Aorta (tissue), 5 donors: ENCODE measurements around the gene CCM2. TPM values are rescaled to one million over a fixed set of nuclear protein-coding genes. Genes with fewer than 3 reads are reported as not detected.

Experiments
- ATAC-seq: fragments of 200-7000 bp; cut with Tn5 transposase; one replicate; pipeline ENCODE4 v1.9.1; 2022; ENCODE audit warnings: moderate library complexity; ENCODE audit not compliant: low FRiP score
- DNase-seq, 2 donors: peaks; one replicate each; pipeline ENCODE4 v3.0.0-alpha.2; 2020
- H3K27ac ChIP-seq, 2 donors: one replicate each; pipeline ENCODE4 v1.5.1; 2013; ENCODE audit warnings: low read length in 2 of 2, mild to moderate bottlenecking in 2 of 2, moderate library complexity in 2 of 2, control low read depth in 1 of 2, inconsistent platforms in 1 of 2, low read depth in 1 of 2
- H3K27me3 ChIP-seq, 2 donors: one replicate each; pipeline ENCODE4 v1.6.1; 2013; ENCODE audit warnings: control low read depth in 1 of 2, low read length in 1 of 2, mild to moderate bottlenecking in 1 of 2, moderate library complexity in 1 of 2; ENCODE audit not compliant: insufficient read depth in 2 of 2, control insufficient read depth in 1 of 2
- H3K36me3 ChIP-seq, 2 donors: one replicate each; pipeline ENCODE4 v1.6.1; 2013; ENCODE audit warnings: control low read depth in 1 of 2, low read length in 1 of 2, mild to moderate bottlenecking in 1 of 2; ENCODE audit not compliant: insufficient read depth in 2 of 2, control insufficient read depth in 1 of 2
- H3K4me1 ChIP-seq, 2 donors: one replicate each; pipeline ENCODE4 v1.6.1; 2013; ENCODE audit warnings: low read length in 2 of 2, control low read depth in 1 of 2, mild to moderate bottlenecking in 1 of 2, moderate library complexity in 1 of 2; ENCODE audit not compliant: insufficient read depth in 2 of 2, control insufficient read depth in 1 of 2
- H3K4me3 ChIP-seq, 2 donors: one replicate each; pipeline ENCODE4 v1.5.1; 2013; ENCODE audit warnings: low read length in 2 of 2, control low read depth in 1 of 2, mild to moderate bottlenecking in 1 of 2
- H3K9me3 ChIP-seq: one replicate; pipeline ENCODE4 v1.6.1; 2013; ENCODE audit warnings: mild to moderate bottlenecking, low read length; ENCODE audit not compliant: control insufficient read depth
- WGBS, 2 donors: extraction: QIAGEN DNeasy Blood & Tissue Kit; methylation state at CpG; one replicate each; pipeline ENCODE4 v1.1.7; 2013; 5-methylcytosine and 5-hydroxymethylcytosine counted together
- intact Hi-C, 2 donors: fragments of 100-400 bp; cut with DNase I; formaldehyde crosslinking; loops; one replicate each; pipeline versions ENCODE4 v1.14.2 to v1.15.0; 2022
- polyA plus RNA-seq, 2 donors: library from polyadenylated mRNA; stranded (reverse); fragments of 200-250 nt; gene quantifications; one replicate each; pipeline ENCODE4 v1.2.3, GENCODE V29; 2013
- total RNA-seq, 2 donors: library from RNA; stranded (reverse); fragmentation: NEBNext Ultra II Directional; extraction: Animal tissue kit (Norgen Biotek cat#: 25700); gene quantifications; one replicate each; pipeline ENCODE4 v1.2.1, GENCODE V29; 2021
- donor health status: healthy with polysubstance abuse.
- donor health status: Bipolar disorder and iron deficiency.
- donor health status: DM: no; HTN: no; CAD: no.
- donor health status: DM: no; HTN: no; CAD: no.
- donor health status: DM: yes; HTN: yes; CAD: no.

Gene CCM2
- total and polyA plus RNA-seq, 4 donors, result 32.7 to 49.1 (median 40.1) TPM

- peaks cover 0 to 5% of the 10 kb centered on the region in 2 donors for H3K36me3 ChIP-seq
- ATAC-seq (no peak), DNase-seq (peak in 1 of 2 donors; percentile 69)
- H3K27ac ChIP-seq, result no peak overlapping the region
- 89 to 92% methylated on average over 17 of the region's 17 CpGs for WGBS, 2 donors
- H3K4me1 ChIP-seq, result no peaks in the 10 kb centered on the region
- no peaks in the 10 kb centered on the region for H3K27me3 ChIP-seq
- H3K9me3 ChIP-seq, result no peaks in the 10 kb centered on the region
- no peak overlapping the region for H3K4me3 ChIP-seq
- intact Hi-C loops, result no loop called here
Observed at GRCh38 chr7:45080265-45080957, 80.4 kb downstream of the CCM2 start.

DNA sequence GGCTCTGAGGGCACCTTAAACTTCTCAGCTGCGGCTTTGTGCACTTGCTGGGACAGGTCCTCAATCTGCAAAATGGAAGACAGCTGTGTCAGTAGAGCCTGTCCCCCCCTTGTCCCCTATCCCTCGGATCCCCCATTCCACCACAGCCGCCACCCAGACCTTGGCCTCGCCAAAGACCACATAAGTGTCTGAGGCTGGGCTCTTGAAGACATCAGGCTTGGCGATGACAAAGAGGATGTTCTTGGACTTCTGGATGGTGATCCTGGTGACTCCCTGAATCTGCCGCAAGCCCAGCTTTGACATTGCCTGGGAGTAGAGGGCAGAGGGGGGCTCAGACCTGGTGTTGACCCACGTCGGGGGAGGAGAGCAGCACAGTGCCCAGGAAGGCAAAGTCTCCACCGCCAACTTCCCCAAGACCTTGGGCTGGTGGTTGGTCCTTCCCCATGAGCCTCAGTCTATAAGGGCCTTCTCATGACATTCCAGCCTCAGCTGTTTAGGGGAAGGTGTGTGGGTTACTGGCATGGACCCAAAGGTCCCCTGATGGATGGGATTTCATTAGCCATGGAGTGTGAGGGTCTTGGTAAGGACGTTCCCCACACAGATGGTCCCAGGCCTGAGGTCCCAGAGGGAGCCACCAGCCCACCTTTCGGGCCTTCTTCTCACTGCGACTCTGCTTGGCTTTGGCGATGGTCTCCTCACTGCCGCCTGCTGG lies 81.1 kb downstream of the CCM2 start:
- Histone ChIP-seq H3K9me3 (no peaks in the 10 kb centered on the region), H3K36me3 (peaks cover 0 to under 1% of the 10 kb centered on the region in 2 donors), H3K27ac (no peak overlapping the region), H3K27me3 (no peaks in the 10 kb centered on the region), H3K4me3 (no peak overlapping the region), H3K4me1 (no peaks in the 10 kb centered on the region)
- intact Hi-C loops, result no loop called here
- ATAC-seq (no peak), DNase-seq (no peak)
- WGBS, 2 donors, result 86 to 93% methylated on average over 14 of the region's 14 CpGs

DNA sequence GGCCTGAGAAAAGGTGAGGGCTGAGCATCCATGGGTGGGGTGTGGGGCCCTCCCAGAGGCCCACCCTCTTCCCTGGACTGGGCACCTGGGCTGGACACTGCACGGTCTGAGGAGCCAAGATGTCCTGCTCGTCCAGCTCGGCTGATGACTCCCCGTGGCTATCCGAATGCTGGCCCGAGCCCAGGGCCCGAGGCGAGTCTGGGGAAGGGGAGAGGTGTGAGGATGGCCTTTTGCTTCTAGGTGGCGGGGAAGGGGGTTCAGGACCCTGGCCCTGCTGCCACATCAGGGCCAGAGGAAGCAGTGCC lies 81.6 kb downstream of the CCM2 start:
- WGBS, 2 donors, result 86 to 91% methylated on average over 9 of the region's 9 CpGs
- DNase-seq (peak in 1 of 2 donors; percentile 47), ATAC-seq (no peak)
- intact Hi-C loops, result no loop called here
- H3K27ac ChIP-seq, result no peak overlapping the region
- no peaks in the 10 kb centered on the region for H3K27me3 ChIP-seq
- no peaks in the 10 kb centered on the region for H3K9me3 ChIP-seq
- no peak overlapping the region for H3K4me3 ChIP-seq
- H3K36me3 ChIP-seq, result no peaks in the 10 kb centered on the region
- no peaks in the 10 kb centered on the region for H3K4me1 ChIP-seq

- 72% methylated on average over 13 to 18 of the region's 18 CpGs for WGBS, 2 donors
- Histone ChIP-seq H3K9me3 (no peaks in the 10 kb centered on the region), H3K27ac (no peak overlapping the region), H3K27me3 (no peaks in the 10 kb centered on the region), H3K4me1 (no peaks in the 10 kb centered on the region), H3K36me3 (no peaks in the 10 kb centered on the region), H3K4me3 (no peak overlapping the region)
- DNase-seq (peak in 1 of 2 donors; percentile 59), ATAC-seq (peak; percentile 43)
- intact Hi-C loops, result no loop called here
Observed at GRCh38 chr7:45082031-45082830, 82.2 kb downstream of the CCM2 start.

DNA sequence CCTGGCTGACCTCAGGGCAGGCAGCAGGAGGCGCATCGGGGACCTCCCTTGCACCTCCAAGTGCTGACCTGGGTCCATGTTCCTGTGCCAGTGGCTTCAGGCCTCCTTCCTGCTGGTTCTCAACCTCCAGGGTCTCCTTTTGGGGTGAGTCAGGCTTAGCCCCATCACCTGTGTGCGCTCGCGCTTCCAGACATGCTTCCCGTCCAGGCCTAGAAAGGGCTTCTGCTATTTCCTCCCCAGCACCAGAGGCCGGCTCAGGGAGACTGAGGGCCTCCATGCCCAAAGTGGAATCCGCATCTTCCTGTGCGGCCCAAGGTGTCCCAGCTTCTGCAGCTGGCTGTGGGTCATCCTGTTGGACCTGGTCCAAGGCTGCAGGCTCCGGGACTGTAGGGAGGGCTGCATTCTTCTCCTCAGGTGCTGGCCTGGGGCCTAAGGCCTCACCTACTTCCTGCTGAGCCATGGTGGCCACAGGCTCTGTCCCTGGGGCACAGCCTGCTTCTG lies 82.9 kb downstream of the CCM2 start:
- no peaks in the 10 kb centered on the region for H3K36me3 ChIP-seq
- H3K27me3 ChIP-seq, result no peaks in the 10 kb centered on the region
- ATAC-seq (no peak), DNase-seq (peak in 1 of 2 donors; percentile 69)
- no peak overlapping the region for H3K4me3 ChIP-seq
- H3K4me1 ChIP-seq, result no peaks in the 10 kb centered on the region
- H3K9me3 ChIP-seq, result no peaks in the 10 kb centered on the region
- 78 to 85% methylated on average over 10 of the region's 10 CpGs for WGBS, 2 donors
- H3K27ac ChIP-seq, result no peak overlapping the region
- intact Hi-C loops, result no loop called here

DNA sequence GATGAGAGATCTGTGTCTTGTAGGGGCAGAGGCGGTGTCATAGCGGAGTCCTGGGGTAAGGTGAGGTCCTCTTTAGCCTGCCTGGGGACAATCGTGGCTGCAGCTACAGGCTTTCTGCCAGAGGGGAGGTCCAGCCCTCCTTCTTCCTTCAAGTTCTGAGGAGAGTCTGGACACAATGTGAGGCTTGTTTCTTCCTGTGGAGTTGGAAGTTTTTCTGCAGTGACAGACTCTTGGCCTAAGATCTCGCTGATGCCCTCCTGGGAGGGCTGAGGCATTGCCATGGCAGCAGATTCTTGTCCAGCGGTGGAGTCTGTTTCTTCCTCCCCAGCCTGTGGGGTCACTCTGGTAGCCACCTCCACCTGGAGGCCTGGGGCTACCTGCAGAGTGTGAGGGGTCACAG lies 84.3 kb downstream of the CCM2 start:
- intact Hi-C loops, result no loop called here
- Histone ChIP-seq H3K27me3 (no peaks in the 10 kb centered on the region), H3K4me1 (no peaks in the 10 kb centered on the region), H3K4me3 (no peak overlapping the region), H3K9me3 (no peaks in the 10 kb centered on the region), H3K27ac (no peak overlapping the region), H3K36me3 (no peaks in the 10 kb centered on the region)
- DNase-seq (peak in 1 of 2 donors; percentile 26), ATAC-seq (no peak)
- WGBS, 2 donors, result 58 to 59% methylated on average over 5 of the region's 5 CpGs

DNA sequence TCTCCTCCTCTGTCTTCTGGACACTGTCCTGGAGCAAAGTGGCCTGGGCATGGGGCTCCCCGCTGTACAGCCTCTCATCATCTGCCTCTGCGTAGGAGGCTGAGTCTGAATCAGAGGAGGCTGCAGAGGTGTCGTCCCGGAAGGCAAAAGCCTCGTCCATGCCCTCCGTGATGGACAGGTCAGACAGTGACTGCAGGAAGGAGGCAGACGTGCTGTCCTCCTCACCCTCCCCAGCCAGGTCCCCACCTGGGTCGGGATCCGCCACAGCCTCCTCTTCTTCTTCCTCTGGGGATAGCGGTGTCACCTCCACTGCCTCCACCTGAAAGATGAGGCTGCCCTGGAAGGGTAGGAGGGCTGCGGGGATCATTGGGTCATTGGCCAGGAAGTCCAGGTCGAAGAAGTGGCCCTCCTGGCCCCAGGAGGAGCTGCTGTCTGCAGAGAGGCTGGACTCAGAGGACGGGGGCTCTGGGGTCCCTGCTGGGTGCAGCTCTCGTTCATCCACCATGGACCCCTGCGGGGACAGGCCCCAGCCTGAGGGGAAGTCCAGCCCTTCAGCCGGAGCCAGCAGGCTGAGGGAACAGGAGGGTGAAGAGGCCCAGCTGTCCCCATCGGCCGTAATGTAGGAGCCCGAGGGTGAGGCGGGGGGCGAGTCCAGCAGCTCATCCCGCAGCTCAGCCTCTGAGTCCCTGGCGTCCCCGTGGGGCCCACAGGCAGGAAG lies 85.1 kb downstream of the CCM2 start:
- Histone ChIP-seq H3K4me3 (no peak overlapping the region), H3K27ac (no peak overlapping the region), H3K9me3 (no peaks in the 10 kb centered on the region), H3K4me1 (no peaks in the 10 kb centered on the region), H3K36me3 (no peaks in the 10 kb centered on the region), H3K27me3 (no peaks in the 10 kb centered on the region)
- DNase-seq (peak in 1 of 2 donors; percentile 70), ATAC-seq (no peak)
- intact Hi-C loops, result no loop called here
- 79 to 82% methylated on average over 23 to 24 of the region's 24 CpGs for WGBS, 2 donors

- Histone ChIP-seq H3K4me1 (no peaks in the 10 kb centered on the region), H3K36me3 (no peaks in the 10 kb centered on the region), H3K4me3 (no peak overlapping the region), H3K27ac (no peak overlapping the region), H3K27me3 (no peaks in the 10 kb centered on the region), H3K9me3 (no peaks in the 10 kb centered on the region)
- 84 to 87% methylated on average over 19 to 23 of the region's 23 CpGs for WGBS, 2 donors
- ATAC-seq, result no peak
- DNase-seq, result peak in 1 of 2 donors; percentile 70
- intact Hi-C loops, result no loop called here
Observed at GRCh38 chr7:45085619-45086200, 85.7 kb downstream of the CCM2 start.
